T-helper 1 cell treated with Interleukin-12 subunit alpha and Interleukin-12 subunit beta and Interleukin-4 antibody, amounts not matched to agents 30 ng/mL and 1 ng/mL, for 36 hours (primary cell): ENCODE data around the gene TMEM39B. TPM values are rescaled to one million over a fixed set of nuclear protein-coding genes. Genes with fewer than 3 reads are reported as not detected.
"Not testable (repeated sequence)": the region's sequence is repeated elsewhere in the genome, so short reads cannot be mapped to it uniquely, and the experiment has no call there.

Source experiments
- intact Hi-C: fragments of 100-400 bp; cut with micrococcal nuclease; formaldehyde crosslinking; loops from one replicate; pipeline ENCODE4 v1.15.1; 2024
- total RNA-seq: library from RNA; stranded (reverse); gene quantifications from 2 replicates; pipeline ENCODE4 v1.2.3, GENCODE V29; 2022

Gene TMEM39B
- total RNA-seq, 1 donor from 2014 or later, result 33.1 TPM

DNA sequence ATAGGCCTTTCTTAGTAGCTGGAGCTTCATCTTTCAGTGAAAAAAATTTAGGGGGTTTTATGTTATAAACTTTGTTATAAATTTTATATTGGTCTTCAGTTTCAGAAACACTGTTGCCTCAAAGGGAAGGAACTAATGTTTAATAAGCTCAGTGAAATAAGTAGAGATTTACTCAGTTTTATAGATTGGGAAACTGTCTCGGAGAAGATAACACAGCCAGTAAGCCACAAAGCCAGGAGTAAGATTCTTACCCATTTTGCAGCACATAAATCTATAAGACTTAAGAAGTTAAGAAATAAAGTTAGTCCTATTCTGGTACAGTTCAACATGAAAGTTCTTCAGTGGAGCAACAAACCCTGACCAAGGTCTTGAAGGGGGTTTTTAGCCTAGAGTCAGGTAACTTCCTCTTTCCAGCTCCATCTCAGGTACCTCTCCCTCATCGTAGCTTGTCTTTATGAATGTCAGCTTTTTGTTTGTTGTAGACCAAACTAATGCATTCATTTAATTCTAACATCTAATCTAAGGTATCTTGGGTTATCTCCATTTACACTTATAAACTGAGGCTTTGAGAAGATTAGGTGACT lies 38.4 kb downstream of the TMEM39B start:
- intact Hi-C loops, result no loop called here

DNA sequence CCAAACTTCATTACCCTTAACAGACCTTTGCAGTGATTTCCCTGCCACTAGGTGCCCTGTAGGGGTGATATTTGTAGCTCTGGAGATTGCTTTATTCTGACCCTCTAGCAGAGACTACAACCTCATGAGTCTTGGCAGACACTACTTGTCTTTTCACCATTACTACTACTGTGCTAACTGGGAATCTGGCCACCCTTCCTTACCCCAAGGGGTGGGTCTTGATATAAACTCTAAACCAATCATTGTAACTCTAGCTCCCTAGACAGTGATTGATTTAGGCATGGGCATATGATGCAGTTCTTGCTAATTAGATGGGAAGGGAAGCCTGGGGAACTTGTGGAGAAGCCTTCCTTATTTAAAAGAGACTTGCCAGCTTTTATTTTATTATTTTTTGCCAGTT lies 39.0 kb downstream of the TMEM39B start:
- intact Hi-C loops, result no loop called here

DNA sequence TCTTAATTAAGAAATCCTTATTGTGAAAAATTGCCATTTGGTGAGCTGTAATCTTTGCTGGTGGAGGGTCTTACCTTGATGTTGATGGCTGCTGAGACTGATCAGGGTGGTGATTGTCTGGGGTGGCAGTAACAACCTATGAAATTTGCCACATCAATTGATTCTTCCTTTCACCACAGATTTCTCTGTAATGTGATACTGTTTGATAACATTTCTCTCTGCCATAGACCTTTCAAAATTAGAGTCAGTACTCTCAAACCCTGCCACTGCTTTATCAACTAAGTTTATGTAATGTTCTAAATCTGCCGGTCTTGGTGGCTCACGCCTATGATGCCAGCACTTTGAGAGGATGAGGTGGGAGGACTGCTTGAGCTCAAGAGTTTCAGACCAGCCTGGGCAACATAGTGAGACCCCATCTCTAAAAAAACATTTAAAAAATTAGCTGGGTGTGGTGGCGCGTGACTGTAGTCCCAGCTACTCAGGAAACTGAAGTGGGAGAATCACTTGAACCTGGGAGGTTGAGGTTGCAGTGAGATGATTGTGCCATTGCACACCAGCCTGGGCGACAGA lies 40.2 kb downstream of the TMEM39B start:
- intact Hi-C loops, result no loop called here

DNA sequence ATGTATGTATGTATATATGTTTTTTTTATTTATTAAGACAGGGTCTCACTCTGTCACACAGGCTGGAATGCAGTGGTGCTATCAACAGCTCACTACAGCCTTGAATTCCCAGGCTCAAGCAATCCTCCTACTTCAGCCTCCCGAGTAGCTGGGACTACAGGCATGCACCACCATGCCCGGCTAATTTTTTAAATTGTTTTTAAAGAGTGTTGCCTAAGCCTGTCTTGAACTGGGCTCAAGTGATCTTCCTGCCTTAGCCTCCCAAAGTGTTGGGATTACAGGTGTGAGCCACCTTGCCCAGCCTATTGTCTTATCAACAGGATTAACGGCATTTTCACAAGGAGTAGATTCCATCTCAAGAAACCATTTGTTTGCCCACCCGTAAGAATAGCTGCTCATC lies 40.7 kb downstream of the TMEM39B start:
- intact Hi-C loops, result not testable (repeated sequence)

DNA sequence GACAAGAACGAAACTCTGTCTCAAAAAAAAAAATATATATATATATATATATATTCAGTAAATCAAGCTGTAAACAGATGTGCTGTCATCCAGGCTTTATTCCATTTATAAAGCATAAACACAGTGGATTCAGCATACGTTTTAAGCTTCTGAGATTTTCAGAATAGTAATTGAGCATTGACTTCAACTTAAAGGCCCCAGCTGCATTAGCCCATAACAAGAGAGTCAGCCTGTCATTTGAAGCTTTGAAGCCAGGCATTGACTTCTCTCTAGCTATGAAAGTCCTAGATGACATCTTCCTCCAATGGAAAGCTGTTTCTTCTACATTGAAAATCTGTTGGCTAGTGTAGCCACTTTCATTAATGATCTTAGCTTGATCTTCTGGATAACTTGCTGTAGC lies 41.7 kb downstream of the TMEM39B start:
- intact Hi-C loops, result no loop called here

DNA sequence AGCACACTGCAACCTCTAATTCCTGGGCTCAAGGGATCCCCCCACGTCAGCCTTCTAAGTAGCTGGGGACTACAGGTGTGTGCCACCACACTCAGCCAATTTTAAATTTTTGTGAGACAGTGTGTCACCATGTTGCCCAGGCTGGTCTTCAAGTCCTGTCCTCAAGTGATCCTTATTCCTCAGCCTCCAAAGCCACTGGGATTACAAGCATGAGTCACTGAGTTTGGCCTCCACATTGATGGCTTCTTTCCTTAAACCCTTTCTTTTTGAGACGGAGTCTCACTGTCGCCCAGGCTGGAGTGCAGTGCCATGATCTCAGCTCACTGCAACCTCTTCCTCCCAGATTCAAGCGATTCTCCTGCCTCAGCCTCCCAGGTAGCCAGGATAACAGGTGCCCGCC lies 42.8 kb downstream of the TMEM39B start:
- intact Hi-C loops, result no loop called here

DNA sequence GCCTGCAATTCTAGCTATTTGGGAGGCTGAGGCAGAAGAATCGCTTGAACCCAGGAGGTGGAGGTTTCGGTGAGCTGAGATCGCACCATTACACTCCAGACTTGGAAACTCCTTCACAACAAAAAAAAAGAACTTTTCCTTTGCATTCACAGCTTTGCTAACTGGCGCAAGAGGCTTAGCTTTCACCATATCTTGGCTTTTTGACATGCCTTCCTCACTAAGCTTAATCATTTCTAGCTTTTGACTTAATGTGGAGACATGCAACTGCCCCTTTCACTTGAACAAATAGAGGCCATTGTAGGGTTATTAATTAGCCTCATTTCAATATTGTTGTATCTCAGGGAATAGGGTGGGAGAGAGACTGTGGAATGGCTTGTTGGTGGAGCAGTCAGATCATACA lies 43.8 kb downstream of the TMEM39B start:
- intact Hi-C loops, result no loop called here

DNA sequence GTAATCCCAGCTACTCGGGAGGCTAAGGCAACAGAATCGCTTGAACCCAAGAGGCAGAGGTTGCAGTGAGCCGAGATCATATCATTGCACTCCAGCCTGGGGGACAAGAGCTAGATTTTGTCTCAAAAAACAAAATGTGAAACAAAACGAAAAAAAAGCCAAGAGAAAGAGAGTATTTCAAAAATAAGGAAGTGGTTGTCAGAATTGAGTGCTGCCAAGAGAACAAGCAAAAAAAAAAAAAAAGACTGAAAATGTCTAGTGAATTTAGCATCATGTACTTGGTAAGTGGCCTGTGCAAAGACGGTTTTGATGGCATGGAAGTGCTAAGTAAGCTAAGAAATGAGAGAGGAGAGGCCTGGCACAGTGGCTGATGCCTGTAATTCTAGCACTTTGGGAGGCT lies 49.4 kb downstream of the TMEM39B start:
- intact Hi-C loops, result no loop called here

DNA sequence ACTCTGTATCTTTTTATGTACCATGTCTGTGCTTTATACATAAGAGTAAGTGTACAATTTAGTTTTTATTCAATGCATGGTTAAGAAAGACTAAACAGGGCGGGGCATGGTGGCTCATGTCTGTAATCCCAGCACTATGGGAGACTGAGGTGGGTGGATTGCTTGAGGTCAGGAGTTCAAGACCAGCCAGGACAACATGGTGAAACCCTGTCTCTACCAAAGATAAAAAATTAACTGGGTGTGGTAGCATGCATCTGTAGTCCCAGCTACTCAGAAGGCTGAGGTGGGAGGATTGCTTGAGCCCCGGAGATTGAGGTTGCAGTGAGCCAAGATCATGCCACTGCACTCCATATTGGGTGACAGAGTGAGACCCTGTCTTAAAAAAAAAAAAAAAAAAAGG lies 50.6 kb downstream of the TMEM39B start:
- intact Hi-C loops, result not testable (repeated sequence)

DNA sequence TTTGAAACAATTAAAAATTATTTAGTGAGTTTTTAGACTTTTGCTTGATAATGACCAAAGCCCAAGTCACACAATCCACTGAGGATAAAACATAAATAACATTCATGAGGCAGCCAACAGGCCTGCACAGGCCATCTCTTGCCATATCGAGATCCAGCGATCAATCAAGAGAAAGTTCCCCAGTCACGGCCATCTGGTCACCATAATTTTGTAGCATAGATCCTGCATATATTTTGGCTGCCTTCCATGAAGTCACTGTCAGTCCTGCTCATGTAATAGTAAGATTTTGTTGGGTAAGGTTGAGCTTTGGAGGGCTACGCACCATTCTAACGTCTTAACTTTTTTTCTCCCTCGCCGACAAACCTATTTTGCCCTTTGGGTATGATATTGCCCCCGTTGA lies 52.6 kb downstream of the TMEM39B start:
- intact Hi-C loops, result no loop called here

DNA sequence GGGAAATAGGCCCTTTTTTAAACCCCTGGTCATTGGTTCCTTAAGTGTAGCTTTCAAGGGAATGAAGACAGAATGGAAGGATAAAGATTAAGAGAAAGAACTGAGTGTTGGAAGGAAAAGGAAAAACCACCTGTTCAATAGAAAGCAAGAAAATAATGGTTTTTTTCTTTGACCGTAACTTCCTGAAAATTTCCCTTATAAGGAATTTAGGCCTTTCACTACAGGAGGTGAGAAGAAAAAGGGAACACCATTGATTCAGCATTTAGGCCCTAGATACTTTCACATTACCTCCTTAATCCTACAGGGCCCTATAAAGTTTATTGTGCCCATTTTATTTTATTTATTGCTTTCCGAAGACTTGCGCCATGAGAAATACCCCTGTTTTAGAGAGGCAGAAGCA lies 54.0 kb downstream of the TMEM39B start:
- intact Hi-C loops, result no loop called here

DNA sequence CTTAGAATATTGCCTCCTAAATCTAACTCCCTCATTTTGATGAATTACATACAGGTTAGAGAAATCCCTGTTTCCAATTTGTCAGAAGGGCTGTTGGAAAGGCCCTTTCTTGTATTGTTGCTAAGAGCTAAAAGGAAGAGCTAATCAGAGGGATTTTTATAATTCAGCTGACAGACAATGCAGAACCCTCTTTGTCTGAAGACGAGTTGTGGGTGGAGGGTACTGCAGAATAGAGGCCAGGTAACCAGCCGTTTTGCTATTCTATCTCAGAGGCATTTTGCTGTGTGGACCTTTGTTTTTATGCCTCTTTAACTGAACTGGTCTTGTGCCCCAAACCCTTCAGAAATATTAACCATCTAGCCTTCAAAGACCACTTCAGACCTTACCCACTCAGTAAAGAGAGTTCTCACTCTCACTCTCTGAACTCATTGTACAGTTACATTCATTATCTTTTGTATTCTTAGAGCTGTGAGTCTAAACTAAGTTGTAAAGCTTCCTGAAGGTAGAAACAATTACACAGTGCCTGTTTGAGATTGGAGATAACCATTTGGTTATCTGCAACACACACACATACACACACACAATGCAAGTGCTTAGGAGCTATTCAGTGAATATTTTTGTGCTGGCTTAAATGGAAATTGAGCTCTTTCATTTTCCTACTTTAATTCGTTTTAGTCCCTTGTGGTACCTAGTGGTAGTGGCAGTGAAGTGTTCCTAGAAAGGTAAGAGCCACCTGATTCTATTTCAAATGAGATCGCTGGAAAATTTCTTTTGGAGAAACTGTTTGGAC lies 54.9 kb downstream of the TMEM39B start:
- intact Hi-C loops, result no loop called here

DNA sequence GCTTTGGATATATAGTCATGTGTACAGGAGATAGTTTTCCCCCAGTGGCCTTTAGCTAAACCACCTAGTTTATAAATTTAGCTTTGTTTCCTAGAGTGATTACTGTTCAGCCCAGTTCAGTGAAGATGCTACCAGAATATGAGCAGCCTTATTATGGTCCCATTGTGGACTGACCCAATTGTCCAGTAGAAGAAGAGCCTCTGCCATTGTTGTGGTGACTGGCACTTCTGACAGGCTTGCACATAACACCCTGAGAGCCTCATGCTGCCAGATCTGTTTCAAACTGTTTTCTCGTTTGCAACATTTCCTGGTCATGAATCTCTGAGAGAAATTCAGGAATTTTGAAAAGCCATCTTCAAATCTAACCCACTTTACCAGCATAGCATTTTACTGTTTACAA lies 55.7 kb downstream of the TMEM39B start:
- intact Hi-C loops, result no loop called here

DNA sequence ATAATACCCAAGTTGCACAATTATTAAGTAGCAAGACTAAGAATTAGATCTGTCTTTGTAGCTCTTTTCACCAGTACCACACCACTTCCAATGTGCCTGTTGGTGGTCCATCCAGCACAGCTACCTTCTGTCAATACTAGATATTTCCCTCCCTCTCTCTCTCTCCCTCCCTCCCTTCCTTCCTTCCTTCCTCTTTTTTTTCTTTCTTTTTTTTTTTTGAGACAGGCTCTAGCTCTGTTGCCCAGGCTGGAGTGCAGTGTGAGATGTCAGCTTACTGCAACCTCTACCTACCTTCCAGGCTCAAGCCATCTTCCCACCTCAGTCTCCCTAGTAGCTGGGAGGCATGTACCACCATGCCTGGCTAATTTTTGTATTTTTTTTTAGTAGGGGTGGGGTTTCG lies 56.2 kb downstream of the TMEM39B start:
- intact Hi-C loops, result no loop called here

DNA sequence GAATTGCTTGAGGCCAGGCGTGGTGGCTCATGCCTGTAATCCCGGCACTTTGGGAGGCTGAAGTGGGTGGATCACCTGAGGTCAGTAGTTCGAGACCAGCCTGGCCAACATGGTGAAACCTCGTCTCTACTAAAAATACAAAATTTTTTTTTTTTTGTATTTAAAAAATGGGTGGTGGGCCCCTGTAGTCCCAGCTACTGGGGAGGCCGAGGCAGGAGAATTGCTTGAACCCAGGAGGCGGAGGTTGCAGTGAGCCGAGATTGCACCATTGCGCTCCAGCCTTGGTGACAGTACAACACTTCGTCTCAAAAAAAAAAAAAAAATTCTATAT lies 61.2 kb downstream of the TMEM39B start:
- intact Hi-C loops, result not testable (repeated sequence)

DNA sequence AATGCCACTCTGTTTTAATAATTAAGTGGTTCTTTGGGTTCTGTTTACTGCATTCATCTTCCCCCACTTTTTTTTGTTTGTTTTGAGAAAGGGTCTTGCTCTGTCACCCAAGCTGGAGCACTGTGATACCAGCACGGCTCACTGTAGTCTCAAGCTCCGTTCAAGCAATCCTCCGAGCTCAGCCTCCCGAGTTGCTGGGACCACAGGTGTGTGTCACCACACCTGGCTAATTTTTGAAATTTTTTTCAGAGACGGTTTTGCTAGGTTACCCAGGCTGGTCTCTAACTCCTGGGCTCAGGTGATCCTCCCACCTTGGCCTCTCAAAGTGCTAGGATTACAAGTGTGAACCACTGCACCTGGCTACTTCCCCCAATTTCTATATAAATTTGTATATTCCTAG lies 64.4 kb downstream of the TMEM39B start:
- intact Hi-C loops, result no loop called here

DNA sequence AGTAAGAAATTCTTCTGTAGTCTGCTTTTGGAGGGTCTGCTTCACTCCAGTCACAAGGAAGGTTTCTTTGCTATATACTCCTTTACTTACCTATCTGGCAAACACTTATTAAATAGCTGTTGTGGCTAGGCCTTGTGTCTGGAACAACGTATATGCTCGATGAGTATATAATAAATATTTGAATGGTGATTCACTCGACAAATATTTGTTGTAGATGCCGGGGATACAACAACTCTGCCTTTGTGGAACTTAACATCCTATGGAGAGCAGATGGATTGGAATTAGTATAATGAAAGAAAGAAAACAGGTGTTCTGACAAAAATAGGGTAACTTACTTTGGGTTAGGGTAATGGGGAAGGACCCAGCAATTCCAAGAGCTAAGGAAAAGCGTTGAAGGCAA lies 66.2 kb downstream of the TMEM39B start:
- intact Hi-C loops, result no loop called here

DNA sequence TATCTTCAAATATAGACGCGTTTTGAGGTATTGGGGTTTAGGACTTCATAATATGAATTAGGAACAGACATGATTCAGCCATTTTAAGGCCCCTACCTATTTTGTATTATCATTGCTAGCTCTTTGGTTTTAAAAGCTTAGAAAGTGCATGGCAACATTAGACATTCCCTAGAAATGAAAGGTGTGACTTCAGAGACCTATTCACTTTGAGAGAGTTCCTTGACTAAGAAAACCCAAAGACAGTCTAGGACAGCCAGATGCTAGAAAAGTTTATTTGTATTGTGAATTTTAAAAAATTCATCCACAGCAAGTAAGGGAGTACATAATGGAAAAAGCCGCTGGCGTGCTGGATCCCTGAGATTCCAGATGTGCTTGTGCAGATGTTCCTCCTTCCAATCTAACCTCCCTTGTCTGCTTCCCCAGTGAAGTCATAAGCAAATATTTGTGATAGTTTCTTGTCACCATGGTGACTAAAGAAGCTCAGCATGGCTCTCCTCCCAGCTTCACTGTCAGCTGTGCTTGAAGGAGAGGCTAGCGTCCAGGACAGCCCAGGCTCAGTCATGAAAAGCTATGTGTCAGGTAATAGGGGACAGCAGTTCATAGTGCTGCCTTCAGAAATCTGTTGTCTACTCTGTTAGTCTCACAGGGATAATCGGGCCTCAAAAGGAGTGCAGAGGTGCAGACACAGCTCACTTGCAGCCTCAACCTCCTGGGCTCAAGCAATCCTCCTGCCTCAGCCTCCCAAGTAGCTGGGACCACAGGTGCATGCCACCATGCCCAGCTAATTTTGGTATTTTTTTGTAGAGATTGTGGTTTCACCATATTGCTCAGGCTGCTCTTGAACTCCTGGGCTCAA lies 69.9 kb downstream of the TMEM39B start:
- intact Hi-C loops, result no loop called here

DNA sequence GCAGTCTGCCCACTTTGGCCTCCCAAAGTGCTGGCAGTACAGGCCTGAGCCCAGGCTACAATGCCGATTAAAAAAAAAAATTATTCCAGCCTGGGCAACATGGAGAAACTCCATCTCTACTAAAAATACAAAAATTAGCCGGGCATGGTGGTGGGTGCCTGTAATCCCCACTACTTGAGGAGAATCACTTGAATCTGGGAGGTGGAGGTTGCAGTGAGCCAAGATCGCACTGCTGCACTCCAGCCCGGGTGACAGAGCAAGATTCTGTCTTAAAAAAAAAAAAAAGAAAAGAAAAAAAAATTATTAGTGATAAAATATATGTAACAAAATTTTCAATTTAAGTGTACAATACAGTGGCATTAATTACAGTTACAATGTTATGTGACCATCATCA lies 70.6 kb downstream of the TMEM39B start:
- intact Hi-C loops, result not testable (repeated sequence)

DNA sequence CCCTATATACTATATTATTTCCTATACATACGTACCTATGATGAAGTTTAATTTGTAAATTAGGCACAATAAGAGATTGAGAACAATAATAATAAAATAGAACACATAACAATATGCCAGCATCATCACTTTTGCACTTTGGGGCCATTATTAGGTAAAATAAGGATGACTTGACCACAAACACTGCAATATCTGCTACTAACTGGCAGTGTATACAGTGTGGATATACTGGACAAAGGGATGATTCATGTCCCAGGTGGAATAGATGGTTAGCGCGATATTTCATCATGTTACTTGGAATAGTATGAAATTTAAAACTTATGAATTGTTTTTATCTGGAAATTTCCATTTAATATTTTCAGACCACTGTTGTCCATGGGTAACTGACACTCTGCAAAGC lies 71.3 kb downstream of the TMEM39B start:
- intact Hi-C loops, result no loop called here

DNA sequence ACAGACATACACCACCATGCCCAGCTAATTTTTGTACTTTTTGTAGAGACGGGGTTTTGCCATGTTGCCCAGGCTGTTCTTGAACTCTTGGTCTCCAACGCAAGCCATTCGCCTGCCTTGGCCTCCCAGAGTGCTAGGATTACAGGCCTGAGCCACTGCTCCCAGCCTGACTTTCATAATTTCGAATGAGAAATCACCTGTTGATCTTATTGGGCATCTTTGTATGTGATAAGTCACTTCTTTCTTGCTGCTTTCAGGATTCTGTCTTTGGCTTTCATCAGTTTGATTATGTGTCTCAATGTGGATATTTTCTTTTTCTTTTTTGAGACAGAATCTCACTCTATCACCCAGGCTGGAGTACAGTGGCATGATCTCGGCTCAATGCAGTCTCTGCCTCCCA lies 75.1 kb downstream of the TMEM39B start:
- intact Hi-C loops, result loop anchor here (5.0 kb wide), 1 partner anchor 40 kb away; the partner anchor contains the start of gene KPNA6

DNA sequence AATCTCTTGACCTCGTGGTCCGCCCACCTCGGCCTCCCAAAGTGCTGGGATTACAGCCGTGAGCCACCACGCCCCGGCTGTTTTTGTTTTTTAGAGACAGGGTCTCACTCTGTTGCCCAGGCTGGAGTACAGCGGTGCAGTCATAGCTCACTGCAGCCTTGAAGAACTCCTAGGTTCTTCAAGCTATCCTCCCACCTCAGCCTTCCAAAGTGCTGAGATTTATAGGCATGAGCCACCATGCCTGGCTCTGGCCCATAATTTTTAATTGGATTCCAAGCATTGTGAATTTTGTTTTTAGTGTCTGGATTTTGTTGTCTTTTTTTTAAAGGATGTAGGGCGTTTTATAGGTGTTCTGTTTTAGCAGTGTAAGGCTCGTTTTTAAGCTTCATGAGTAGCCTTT lies 78.1 kb downstream of the TMEM39B start:
- intact Hi-C loops, result no loop called here
